Activated CD4-positive, CD25-positive, alpha-beta regulatory T cell treated with anti-CD3 and anti-CD28 coated beads, Interleukin-2, amount 50 U/mL, for 72 hours (primary cell): ENCODE results near the gene OR8G5.

Source experiments
- DNase-seq: peaks from one replicate; pipeline ENCODE4 v3.0.0; 2021

Gene OR8G5

DNA sequence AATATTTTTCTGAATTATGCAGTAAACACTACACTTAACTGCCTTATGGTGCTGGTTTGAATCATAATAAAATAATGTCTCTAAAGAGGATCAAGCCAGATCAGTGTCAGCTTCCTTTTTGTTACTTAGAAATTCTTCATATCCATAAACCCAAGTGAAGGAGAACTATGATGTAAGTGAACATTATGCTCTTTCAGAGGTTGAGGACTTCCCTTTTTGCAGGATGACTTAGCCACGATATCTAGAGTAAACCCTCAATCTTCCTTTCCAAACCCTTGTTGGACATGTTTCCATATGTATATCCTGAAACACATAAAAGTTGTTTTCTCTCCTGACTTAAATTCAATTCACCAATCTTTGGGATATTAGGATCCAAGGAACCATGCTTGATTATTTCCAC is 38.5 kb downstream of the OR8G5 start:
- DNase-seq, result no peak

DNA sequence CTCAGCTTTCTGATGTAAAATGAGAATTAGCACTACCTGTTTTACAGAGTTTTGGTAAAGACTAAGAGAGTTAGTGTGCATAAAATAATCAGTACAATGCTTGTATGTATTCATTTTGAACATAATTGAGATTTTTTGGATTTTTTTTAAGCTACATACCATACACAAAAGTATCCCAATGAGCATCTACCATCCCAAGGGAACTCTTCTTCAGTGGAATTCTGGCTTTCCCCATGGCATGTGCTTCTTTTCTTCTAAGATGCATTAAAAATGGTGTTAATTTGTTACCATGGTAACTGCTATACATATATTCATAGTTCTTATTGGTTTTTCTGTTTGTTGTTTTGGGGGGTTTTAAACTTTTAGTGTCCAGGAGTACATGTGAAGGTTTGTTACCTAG is 39.8 kb downstream of the OR8G5 start:
- DNase-seq, result no peak

DNA sequence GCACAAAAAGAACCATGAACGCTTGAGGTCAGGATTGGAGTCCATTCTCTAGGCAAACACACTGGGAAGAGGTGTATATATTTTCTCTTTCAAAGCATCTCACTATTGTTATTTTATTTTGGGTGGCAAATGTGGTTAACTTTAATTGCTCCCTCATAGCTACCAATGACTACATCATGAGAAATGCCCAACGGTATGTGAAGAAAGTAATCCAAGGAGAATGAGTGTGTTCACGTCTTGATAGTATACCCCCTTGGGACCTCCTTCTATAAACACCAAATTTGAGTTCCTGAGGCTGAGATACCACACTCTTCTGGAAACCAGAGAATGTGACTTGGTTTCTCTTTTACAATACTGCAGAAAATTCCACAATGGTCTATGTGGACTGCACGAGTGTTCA is 41.7 kb downstream of the OR8G5 start:
- no peak for DNase-seq

DNA sequence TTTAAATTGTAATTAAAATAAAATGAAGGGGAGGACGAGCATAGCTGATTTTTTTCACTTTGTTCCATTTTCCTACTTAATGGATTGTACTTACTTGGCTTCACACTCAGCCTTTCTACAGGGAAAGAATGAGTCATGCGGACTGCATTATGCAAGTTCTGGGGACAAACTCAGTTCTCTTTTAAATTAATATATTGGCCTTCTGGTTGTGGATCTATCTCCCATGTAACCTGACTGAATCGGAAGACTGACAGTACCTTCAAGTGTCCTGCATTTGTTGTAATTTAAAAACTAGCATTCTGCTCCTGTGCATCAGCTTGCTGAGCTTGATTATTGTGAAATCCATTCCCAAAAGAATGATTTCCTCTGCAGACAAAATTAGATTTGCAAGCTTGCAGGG is 45.4 kb downstream of the OR8G5 start:
- DNase-seq, result no peak

DNA sequence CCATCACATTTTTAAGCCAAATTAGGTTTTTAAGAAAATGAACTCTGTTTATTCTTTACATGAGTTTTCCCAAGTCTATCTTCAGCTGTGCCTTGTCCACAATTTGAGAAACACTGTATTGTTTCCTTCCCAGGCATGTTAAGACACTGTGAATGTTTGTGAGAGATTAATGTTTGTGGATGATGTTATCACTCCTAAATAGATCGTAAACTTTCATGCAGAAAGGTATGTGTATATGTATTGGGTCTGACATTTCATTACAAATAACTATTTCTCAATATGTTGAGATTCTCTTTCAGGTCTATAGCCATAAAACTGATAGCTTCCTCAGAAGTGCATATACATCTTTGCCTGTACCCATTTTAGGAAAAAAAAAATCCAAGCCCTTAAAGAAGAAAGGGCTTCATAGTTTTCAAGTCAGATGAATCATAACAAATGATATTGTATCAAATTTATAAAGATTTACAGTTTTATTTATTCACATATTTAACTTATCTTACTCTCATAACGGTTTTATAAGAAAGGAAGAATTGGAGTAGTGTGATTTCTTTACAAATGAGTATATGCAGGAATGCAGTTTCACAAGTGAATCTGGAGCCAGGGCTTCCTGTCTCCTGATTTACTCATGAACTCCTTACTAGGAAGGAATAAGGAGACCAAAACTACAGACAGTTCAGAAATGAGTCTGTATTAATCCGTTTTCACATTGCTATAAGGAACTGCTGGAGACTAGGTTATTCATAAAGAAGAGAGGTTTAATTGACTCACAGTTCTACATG is 46.4 kb downstream of the OR8G5 start:
- no peak for DNase-seq

DNA sequence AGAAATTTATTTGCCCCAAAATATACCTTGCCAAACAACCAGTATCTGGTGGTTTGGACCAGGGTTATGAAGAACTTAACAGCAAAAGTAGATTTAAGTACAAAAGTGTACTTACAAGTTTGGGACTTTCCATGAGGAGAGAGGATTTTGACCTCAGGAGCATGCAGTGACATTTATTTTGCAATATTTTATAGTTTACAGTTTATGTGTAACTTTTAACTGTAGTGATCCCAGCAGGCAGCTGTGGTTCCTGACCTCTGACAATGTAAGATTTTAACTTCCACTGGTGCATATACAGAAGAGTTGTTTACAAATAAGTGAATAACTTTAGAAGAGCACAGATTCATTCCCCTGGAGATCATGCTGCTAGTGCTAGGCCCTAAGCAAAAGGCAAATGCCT is 50.9 kb downstream of the OR8G5 start:
- DNase-seq, result no peak

DNA sequence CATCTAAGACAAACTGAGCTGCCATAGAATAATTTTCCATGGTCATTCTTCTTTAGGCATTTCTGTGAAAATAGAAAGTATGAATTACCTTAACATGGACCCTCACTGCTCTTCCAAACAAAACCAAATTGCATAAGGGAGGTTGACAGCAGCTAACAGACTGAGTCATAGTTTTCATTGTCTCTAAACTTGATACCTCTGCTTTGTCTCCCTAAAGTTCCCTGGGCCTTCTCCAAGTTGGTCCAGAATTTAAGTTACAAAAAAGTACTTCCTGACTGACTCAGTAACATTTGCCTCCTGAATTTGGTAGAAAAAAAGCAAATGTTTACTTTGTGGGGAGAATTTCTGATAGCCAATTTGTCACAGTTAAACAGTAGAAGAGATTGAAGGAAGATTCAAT is 54.5 kb downstream of the OR8G5 start:
- DNase-seq, result no peak

DNA sequence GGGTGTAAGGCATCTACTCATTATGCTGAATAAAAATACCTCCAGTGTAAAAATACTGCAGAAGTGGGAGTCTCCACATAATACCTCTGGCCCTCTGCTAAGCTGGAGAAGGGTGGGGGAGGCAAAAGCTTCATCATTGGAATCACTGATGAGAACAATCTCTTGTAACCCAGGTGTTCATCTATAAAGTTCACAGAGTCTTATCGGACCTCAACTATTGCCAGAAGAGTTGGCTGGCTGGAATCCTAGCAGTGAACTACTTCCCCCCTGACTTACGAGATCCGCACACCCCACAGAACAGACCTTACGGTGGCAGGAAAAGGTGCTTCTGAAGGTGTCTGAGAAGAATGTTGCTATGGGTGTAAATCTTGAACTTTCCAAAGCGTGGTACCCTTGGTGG is 55.1 kb downstream of the OR8G5 start:
- no peak for DNase-seq

DNA sequence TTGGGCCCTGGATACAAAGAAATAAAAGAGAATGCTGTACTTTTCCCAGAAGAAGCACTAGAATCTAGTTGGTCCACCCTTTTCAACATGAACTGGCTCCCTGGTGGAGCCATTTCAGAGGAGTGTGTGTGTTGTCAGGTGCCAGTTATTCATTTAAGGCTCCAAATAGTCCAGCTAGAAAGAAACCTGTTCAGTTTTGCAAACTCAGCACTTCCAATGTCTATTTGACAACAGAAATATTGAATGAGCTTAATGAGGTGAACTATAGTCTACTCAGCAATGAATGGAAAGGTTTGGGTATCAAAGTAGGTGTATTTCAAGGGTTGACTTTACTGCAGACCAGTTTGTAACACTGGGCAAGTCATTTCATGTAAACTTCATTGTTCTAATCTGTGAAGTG is 55.5 kb downstream of the OR8G5 start:
- no peak for DNase-seq

DNA sequence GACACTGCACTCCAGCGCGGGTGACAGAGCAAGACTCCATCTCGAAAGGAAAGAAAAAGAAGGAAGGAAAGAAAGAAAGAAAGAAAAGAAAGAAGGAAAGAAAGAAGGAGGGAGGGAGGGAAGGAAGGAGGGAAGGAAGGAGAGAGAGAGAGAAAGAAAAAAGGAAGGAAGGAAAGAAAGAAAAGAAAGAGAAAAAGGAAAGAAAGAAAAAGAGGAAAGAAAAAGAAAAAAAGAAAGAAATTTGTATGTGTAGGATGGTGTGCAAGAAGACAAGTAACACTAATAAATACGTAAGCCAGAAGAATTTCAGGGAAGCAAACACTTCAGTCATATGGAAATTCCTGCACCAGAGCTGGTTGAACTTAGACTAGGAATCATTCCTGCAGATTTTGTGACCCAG is 57.0 kb downstream of the OR8G5 start:
- no peak for DNase-seq

DNA sequence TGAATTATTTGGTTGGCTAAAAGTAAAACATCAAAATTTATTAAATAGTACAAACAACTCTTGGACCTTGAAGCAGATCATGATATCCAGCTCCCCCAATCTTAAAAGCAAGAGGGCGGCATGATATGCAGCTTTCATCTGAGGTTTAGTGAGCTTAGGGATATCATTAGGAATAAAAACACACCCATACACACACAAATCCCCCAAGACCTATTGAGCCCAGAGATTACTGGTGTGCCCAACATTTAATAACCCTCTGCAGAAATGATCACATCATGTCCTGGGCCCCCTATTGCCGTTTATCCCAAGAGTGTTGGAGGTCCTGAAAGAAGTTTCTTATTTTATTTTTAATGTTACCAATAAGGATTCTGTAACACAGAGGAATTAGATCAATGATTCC is 57.7 kb downstream of the OR8G5 start, which contains the start of gene OR8D1:
Gene OR8D1 (minus strand): TSS at position 101 of the 400 bp plus-strand sequence. CDS start 3,183 bp downstream, outside the sequence.
- DNase-seq, result no peak

DNA sequence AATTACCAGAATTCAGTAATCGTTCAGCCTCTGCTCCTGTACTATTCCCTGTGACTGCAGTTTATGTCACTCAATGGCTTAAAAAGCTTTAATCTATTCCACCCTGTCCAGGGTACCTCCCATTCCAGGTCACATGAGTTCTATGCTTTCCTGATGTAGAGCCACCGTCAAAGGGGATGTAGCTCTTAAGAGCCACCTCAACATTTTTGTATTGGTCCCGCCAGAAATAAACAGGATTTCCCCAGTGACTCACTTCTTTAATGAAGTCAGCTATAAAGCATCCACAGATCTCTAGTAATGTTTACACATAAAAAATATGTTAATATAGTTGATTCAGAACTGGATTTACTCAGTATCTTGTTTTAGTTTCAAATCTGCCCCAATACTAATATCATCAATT is 58.9 kb downstream of the OR8G5 start:
- no peak for DNase-seq
